ENCODE data around the gene MADD.

DNA sequence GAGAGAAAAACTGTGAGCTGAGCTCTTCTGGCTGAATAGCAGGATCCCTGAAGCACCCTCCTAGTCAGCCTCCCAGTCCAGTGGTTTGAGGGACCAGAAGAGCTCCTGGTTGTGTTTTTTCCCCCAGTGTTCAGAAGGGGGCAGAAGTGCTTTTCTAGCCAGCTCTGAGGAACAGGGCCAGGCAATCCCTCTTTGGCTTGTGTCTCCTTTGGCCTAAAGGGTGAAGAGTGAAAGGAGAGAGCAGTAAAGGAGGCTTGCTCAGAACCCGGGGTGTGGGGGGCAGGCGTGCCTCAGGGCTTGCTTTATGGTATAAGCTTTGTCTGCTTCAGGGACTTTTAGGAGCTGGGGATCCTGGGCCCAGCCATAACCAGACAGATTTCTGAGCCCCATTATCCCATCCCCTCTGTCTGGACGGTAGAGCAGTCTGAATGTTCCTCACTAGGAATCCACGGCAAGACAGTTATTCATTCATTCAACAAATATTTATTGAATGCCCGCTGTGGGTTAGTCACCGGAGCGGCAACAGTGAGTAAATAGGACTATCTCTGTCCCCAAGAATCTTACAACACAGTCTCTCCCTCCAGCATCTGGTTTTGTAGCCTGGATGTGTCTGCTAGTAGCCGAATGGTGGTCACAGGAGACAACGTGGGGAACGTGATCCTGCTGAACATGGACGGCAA lies 35.8 kb upstream of the MADD start:
- TF ChIP-seq, protein P1, sequence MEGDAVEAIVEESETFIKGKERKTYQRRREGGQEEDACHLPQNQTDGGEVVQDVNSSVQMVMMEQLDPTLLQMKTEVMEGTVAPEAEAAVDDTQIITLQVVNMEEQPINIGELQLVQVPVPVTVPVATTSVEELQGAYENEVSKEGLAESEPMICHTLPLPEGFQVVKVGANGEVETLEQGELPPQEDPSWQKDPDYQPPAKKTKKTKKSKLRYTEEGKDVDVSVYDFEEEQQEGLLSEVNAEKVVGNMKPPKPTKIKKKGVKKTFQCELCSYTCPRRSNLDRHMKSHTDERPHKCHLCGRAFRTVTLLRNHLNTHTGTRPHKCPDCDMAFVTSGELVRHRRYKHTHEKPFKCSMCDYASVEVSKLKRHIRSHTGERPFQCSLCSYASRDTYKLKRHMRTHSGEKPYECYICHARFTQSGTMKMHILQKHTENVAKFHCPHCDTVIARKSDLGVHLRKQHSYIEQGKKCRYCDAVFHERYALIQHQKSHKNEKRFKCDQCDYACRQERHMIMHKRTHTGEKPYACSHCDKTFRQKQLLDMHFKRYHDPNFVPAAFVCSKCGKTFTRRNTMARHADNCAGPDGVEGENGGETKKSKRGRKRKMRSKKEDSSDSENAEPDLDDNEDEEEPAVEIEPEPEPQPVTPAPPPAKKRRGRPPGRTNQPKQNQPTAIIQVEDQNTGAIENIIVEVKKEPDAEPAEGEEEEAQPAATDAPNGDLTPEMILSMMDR (IDR thresholded peaks at IDR 0.05; ENCODE audit: extremely low read depth in 1 of 2, insufficient read depth in 1 of 2, low read depth in 1 of 2, low read length in 2 of 2), result peak in 1 of 2 donors; percentile 27
- TF ChIP-seq GATA2 (IDR thresholded peaks at IDR 0.05; ENCODE audit: insufficient read depth, insufficient read length, low read depth, low read length), result no peak
- TF ChIP-seq POLR2A (IDR thresholded peaks at IDR 0.05; ENCODE audit: low read depth, low read length), result no peak
- TF ChIP-seq POLR2AphosphoS5 (IDR thresholded peaks at IDR 0.05; ENCODE audit: insufficient read depth, low read depth, low read length), result no peak

All from endothelial cell of umbilical vein (primary cell).